GM12878 (cell line): ENCODE measurements around the gene WDR93. TPM values are rescaled to one million over a fixed set of nuclear protein-coding genes. Genes with fewer than 3 reads are reported as not detected.

Experiments used
- ATAC-seq: fragments of 200-7000 bp; cut with Tn5 transposase; 3 replicates; pipeline ENCODE4 v1.9.1; 2020; ENCODE audit warnings: mild to moderate bottlenecking, moderate library complexity
- BruUV-seq: library from RNA; stranded (reverse); fragments of 400-500 nt; replicated peaks from 2 replicates; lab custom pipeline; 2021; lab: Mats Ljungman, UMichigan
- CTCF ChIA-PET: fragments of 300-600 bp; sonication (Branson Sonifier 250); formaldehyde crosslinking; extraction: SDS; loops from one replicate; lab custom pipeline; 2021; ENCODE audit warnings: inconsistent platforms; lab: Yijun Ruan, JAX
- POLR2A ChIA-PET: fragments of 350-600 bp; formaldehyde crosslinking; extraction: SDS; loops from one replicate; lab custom pipeline; 2021; ENCODE audit warnings: inconsistent platforms; lab: Charles Lee
- RAD21 ChIA-PET: fragments of 300-600 bp; sonication (Branson Sonifier 250); formaldehyde crosslinking; loops from one replicate; lab custom pipeline; 2023; ENCODE audit warnings: antibody characterized with exemption; ENCODE audit not compliant: unreplicated experiment; lab: Charles Lee
- SMC1A ChIA-PET: fragments of 300-600 bp; sonication (Branson Sonifier 250); formaldehyde crosslinking; loops from one replicate; lab custom pipeline; 2023; ENCODE audit not compliant: unreplicated experiment, uncharacterized antibody; lab: Charles Lee
- DNase-seq: peaks from one replicate; pipeline ENCODE4 v3.0.0-alpha.2; 2011; ENCODE audit warnings: low read depth, low spot score
- FAIRE-seq: peaks from 3 replicates; lab custom pipeline; 2011; peaks lifted over from hg19 to GRCh38; lab: Jason Lieb, UNC
- H2AFZ ChIP-seq: 2 replicates; pipeline ENCODE4 v1.6.0; 2011; ENCODE audit warnings: low read depth, low read length, control low read depth; ENCODE audit not compliant: control insufficient read depth
- H3K27ac ChIP-seq: 2 replicates; pipeline ENCODE4 v1.5.1; 2011; ENCODE audit warnings: control low read depth; ENCODE audit not compliant: control insufficient read depth, insufficient read depth
- H3K27me3 ChIP-seq, 2 experiments: replicated peaks in 1 of 2; 2 replicates each; pipeline versions ENCODE4 v1.6.0 to v1.6.1; 2011; ENCODE audit warnings: low read length in 1 of 2; ENCODE audit not compliant: control insufficient read depth in 2 of 2, insufficient read depth in 2 of 2
- H3K36me3 ChIP-seq, 2 experiments: 2 replicates each; pipeline ENCODE4 v1.5.1; 2011; ENCODE audit warnings: low read length in 1 of 2; ENCODE audit not compliant: control insufficient read depth in 2 of 2, insufficient read depth in 2 of 2
- H3K4me1 ChIP-seq: 2 replicates; pipeline ENCODE4 v1.6.1; 2011; ENCODE audit warnings: mild to moderate bottlenecking, low read length, moderate library complexity, mixed read lengths; ENCODE audit not compliant: control insufficient read depth, insufficient read depth
- H3K4me2 ChIP-seq: 2 replicates; pipeline ENCODE4 v1.6.0; 2011; ENCODE audit warnings: control low read depth; ENCODE audit not compliant: control insufficient read depth, insufficient read depth
- H3K4me3 ChIP-seq: fragments of 200-600 bp; sonication (generic); 2 replicates; pipeline ENCODE4 v1.5.1; 2016
- H3K79me2 ChIP-seq: 2 replicates; pipeline ENCODE4 v1.6.0; 2011; ENCODE audit warnings: low read length; ENCODE audit not compliant: control insufficient read depth, insufficient read depth
- H3K9ac ChIP-seq: 2 replicates; pipeline ENCODE4 v1.8.0; 2011; ENCODE audit warnings: low read length, control low read depth, mixed read lengths; ENCODE audit not compliant: control insufficient read depth, insufficient read depth
- H3K9me3 ChIP-seq: replicated peaks from 3 replicates; pipeline ENCODE4 v1.5.1; 2011; ENCODE audit warnings: mild to moderate bottlenecking, low read length; ENCODE audit not compliant: control insufficient read depth, insufficient read depth
- H4K20me1 ChIP-seq: 2 replicates; pipeline ENCODE4 v1.6.0; 2011; ENCODE audit not compliant: control insufficient read depth, insufficient read depth
- BCL3 ChIP-seq: IDR thresholded peaks from 2 replicates; pipeline ENCODE4 v1.6.1; 2011; ENCODE audit warnings: borderline replicate concordance, low read depth, mild to moderate bottlenecking, moderate library complexity, low read length; ENCODE audit not compliant: insufficient read depth, poor library complexity, severe bottlenecking
- BCLAF1 ChIP-seq: fragments of 450-650 bp; IDR thresholded peaks from 2 replicates; pipeline ENCODE4 v1.6.1; 2017; ENCODE audit warnings: antibody characterized with exemption, mild to moderate bottlenecking, moderate library complexity
- BHLHE40 ChIP-seq, 2 experiments: fragments of 450-650 bp in 1 of 2; IDR thresholded peaks; 2 replicates each; pipeline ENCODE4 v1.6.1; 2011 to 2017; ENCODE audit warnings: low read depth in 2 of 2, borderline replicate concordance in 1 of 2, improper control_type of control experiment in 1 of 2, low read length in 1 of 2, mild to moderate bottlenecking in 1 of 2
- BRCA1 ChIP-seq: IDR thresholded peaks from 2 replicates; pipeline ENCODE4 v1.6.1; 2011; ENCODE audit warnings: low read depth, low read length, improper control_type of control experiment
- DPF2 ChIP-seq: fragments of 450-650 bp; IDR thresholded peaks from 2 replicates; pipeline ENCODE4 v1.6.1; 2017; ENCODE audit warnings: mild to moderate bottlenecking
- GABPA ChIP-seq: IDR thresholded peaks from 2 replicates; pipeline ENCODE4 v1.6.1; 2014; ENCODE audit warnings: antibody characterized with exemption, low read depth, mild to moderate bottlenecking, inconsistent platforms
- HCFC1 ChIP-seq: fragments of 150-350 bp; IDR thresholded peaks from 2 replicates; pipeline ENCODE4 v1.6.1; 2014; ENCODE audit warnings: low read length
- HDAC6 ChIP-seq: fragments of 200-600 bp; sonication (generic); IDR thresholded peaks from one replicate; pipeline ENCODE4 v1.8.0; 2017; ENCODE audit warnings: antibody characterized with exemption; ENCODE audit not compliant: unreplicated experiment
- NFXL1 ChIP-seq: fragments of 450-650 bp; IDR thresholded peaks from 2 replicates; pipeline ENCODE4 v1.6.1; 2017; ENCODE audit warnings: antibody characterized with exemption, mild to moderate bottlenecking, borderline replicate concordance
- POLR2A ChIP-seq: IDR thresholded peaks from 2 replicates; pipeline ENCODE4 v1.6.1; 2011; ENCODE audit warnings: low read depth, mild to moderate bottlenecking, low read length
- POU2F2 ChIP-seq: IDR thresholded peaks from 3 replicates; pipeline ENCODE4 v1.6.1; 2011; ENCODE audit warnings: low read depth, mild to moderate bottlenecking, low read length, borderline replicate concordance
- RAD21 ChIP-seq: IDR thresholded peaks from 2 replicates; pipeline ENCODE4 v1.6.1; 2011; ENCODE audit warnings: mild to moderate bottlenecking, low read depth, low read length, moderate library complexity; ENCODE audit not compliant: insufficient read depth
- RFX5 ChIP-seq: IDR thresholded peaks from 2 replicates; pipeline ENCODE4 v1.6.1; 2011; ENCODE audit warnings: low read depth, low read length, improper control_type of control experiment
- SMC3 ChIP-seq: IDR thresholded peaks from 2 replicates; pipeline ENCODE4 v1.6.1; 2011; ENCODE audit warnings: low read length, improper control_type of control experiment, borderline replicate concordance
- ZBTB40 ChIP-seq: fragments of 450-650 bp; IDR thresholded peaks from 2 replicates; pipeline ENCODE4 v1.6.1; 2016; ENCODE audit warnings: mild to moderate bottlenecking, moderate library complexity, borderline replicate concordance
- ZSCAN29 ChIP-seq: fragments of 450-650 bp; IDR thresholded peaks from 2 replicates; pipeline ENCODE4 v1.6.1; 2017; ENCODE audit warnings: mild to moderate bottlenecking, moderate library complexity
- WGBS: methylation state at CpG from one replicate; pipeline ENCODE4 v1.1.6; 2016; ENCODE audit warnings: low lambda C conversion rate; ENCODE audit not compliant: insufficient replicate concordance, insufficient coverage; ENCODE audit errors: missing lambda C conversion rate; 5-methylcytosine and 5-hydroxymethylcytosine counted together
- in situ Hi-C: fragments of 300-500 bp; cut with MboI; formaldehyde crosslinking; loops from 9 replicates; pipeline ENCODE4 v1.14.3; 2018; ENCODE audit warnings: mixed read lengths
- intact Hi-C: fragments of 100-400 bp; cut with micrococcal nuclease; formaldehyde crosslinking; loops from one replicate; pipeline ENCODE4 v1.14.2; 2022; ENCODE audit not compliant: unreplicated experiment
- polyA plus RNA-seq, 11 experiments: library from polyadenylated mRNA; depleted of rRNA in 4 of 11; unstranded in 6 of 11; stranded (reverse) in 5 of 11; fragments of >200 nt; fragmentation: Nextera tagmentation in 4 of 11; fragmentation: Illumina TruSeq in 1 of 11; extraction: Ambion mirVana in 4 of 11; extraction: Trizol in 1 of 11; gene quantifications; 1 replicate in 1 of 11; 2 replicates in 10 of 11; pipeline versions ENCODE4 v1.2.1 to v1.2.3, GENCODE V29; 2011 to 2016; ENCODE audit warnings: inconsistent platforms in 2 of 11, missing spikeins in 2 of 11, low read depth in 1 of 11
- total RNA-seq, 4 experiments: library from RNA; depleted of rRNA in 3 of 4; stranded (reverse); fragments of >200 nt in 3 of 4; fragmentation: Illumina TruSeq in 1 of 4; extraction: Trizol in 1 of 4; gene quantifications; 2 replicates each; pipeline versions ENCODE4 v1.2.1 to v1.2.3, GENCODE V29; 2013 to 2021

The WDR93 gene
- total and polyA plus RNA-seq, 10 of the 15 experiments (the other 5 are each of a cell fraction or from before 2014, with no cell fraction given), result not detected

- Histone ChIP-seq H3K4me3 (no peak overlapping the region), H3K4me1 (no peaks in the 10 kb centered on the region), H3K79me2 (no peaks in the 10 kb centered on the region), H3K27ac (no peak overlapping the region), H3K9ac (no peak overlapping the region), H3K27me3 (no peaks in the 10 kb centered on the region), H3K36me3 (no peaks in the 10 kb centered on the region), H4K20me1 (no peaks in the 10 kb centered on the region), H3K4me2 (no peak overlapping the region), H3K9me3 (no peaks in the 10 kb centered on the region), H2AFZ (no peak overlapping the region)
- ChIA-PET RAD21 (no interaction called here), CTCF (interaction anchor here (0.8 to 1.6 kb wide), 2 partner anchors 61 to 92 kb away, joined by 3 read pairs; no protein-coding TSS in a partner anchor), SMC1A (no interaction called here), POLR2A (interaction anchor here (1.1 kb wide), 1 partner anchor 37 kb away, joined by 4 read pairs; no protein-coding TSS in a partner anchor)
- no peak for DNase-seq
- no TSS peak for BruUV-seq
- in situ Hi-C loops (no loop called here), intact Hi-C loops (no loop called here)
- ATAC-seq, result peak; percentile 24
- 34% methylated on average over 22 of the region's 22 CpGs for WGBS
- FAIRE-seq, result no peak
- TF ChIP-seq ZBTB40, result no peak
- TF ChIP-seq ZSCAN29, result no peak
- TF ChIP-seq BHLHE40 (IDR thresholded peaks at IDR 0.05; ENCODE audit: borderline replicate concordance in 1 of 2, low read depth in 2 of 2, low read length in 1 of 2), result no peak
- TF ChIP-seq DPF2, result no peak
- TF ChIP-seq HDAC6, result no peak
- TF ChIP-seq POU2F2, result no peak
- no peak for TF ChIP-seq NFXL1
- TF ChIP-seq RAD21, result no peak
- no peak for TF ChIP-seq HCFC1
- TF ChIP-seq RFX5, result no peak
- no peak for TF ChIP-seq POLR2A
- no peak for TF ChIP-seq SMC3
- TF ChIP-seq BRCA1, result no peak
- no peak for TF ChIP-seq BCL3
- no peak for TF ChIP-seq BCLAF1
- TF ChIP-seq GABPA, result no peak
Measured at GRCh38 chr15:89646416-89647141, 44.0 kb upstream of the WDR93 start.
